Measurements from ENCODE around the gene JUP.

DNA sequence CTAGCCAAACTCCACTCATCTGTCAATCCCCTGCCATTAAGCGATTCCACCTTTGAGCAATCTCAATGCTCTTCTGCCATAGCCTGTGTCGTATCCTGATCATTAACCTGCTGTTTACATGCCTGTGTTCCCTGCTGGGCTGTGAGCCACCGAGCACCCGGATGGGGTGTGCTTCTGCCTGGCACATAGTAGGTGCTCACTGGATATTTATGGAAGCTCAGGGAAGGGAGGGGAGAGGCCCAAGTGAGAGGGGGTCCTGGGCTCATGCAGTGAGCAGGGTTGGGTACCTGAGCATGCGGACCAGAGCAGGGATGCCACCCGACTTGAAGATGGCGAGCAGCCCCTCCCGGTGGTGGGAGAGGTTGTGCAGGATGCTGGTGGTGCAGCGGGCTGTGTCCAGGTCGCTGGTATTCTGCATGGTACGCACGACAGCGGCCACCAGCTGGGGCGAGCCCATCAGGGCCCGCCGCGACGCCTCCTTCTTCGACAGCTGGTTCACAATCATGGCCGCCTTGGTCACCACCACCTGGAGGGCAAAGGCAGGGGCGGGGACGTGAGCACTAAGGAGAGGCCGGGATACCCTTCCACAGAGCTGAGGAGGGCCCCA is 17.7 kb downstream of the JUP start:
- TF ChIP-seq, protein P1, sequence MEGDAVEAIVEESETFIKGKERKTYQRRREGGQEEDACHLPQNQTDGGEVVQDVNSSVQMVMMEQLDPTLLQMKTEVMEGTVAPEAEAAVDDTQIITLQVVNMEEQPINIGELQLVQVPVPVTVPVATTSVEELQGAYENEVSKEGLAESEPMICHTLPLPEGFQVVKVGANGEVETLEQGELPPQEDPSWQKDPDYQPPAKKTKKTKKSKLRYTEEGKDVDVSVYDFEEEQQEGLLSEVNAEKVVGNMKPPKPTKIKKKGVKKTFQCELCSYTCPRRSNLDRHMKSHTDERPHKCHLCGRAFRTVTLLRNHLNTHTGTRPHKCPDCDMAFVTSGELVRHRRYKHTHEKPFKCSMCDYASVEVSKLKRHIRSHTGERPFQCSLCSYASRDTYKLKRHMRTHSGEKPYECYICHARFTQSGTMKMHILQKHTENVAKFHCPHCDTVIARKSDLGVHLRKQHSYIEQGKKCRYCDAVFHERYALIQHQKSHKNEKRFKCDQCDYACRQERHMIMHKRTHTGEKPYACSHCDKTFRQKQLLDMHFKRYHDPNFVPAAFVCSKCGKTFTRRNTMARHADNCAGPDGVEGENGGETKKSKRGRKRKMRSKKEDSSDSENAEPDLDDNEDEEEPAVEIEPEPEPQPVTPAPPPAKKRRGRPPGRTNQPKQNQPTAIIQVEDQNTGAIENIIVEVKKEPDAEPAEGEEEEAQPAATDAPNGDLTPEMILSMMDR (IDR thresholded peaks at IDR 0.05) = no peak
- TF ChIP-seq, protein P2, sequence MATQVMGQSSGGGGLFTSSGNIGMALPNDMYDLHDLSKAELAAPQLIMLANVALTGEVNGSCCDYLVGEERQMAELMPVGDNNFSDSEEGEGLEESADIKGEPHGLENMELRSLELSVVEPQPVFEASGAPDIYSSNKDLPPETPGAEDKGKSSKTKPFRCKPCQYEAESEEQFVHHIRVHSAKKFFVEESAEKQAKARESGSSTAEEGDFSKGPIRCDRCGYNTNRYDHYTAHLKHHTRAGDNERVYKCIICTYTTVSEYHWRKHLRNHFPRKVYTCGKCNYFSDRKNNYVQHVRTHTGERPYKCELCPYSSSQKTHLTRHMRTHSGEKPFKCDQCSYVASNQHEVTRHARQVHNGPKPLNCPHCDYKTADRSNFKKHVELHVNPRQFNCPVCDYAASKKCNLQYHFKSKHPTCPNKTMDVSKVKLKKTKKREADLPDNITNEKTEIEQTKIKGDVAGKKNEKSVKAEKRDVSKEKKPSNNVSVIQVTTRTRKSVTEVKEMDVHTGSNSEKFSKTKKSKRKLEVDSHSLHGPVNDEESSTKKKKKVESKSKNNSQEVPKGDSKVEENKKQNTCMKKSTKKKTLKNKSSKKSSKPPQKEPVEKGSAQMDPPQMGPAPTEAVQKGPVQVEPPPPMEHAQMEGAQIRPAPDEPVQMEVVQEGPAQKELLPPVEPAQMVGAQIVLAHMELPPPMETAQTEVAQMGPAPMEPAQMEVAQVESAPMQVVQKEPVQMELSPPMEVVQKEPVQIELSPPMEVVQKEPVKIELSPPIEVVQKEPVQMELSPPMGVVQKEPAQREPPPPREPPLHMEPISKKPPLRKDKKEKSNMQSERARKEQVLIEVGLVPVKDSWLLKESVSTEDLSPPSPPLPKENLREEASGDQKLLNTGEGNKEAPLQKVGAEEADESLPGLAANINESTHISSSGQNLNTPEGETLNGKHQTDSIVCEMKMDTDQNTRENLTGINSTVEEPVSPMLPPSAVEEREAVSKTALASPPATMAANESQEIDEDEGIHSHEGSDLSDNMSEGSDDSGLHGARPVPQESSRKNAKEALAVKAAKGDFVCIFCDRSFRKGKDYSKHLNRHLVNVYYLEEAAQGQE (IDR thresholded peaks at IDR 0.05; ENCODE audit: insufficient read depth in 1 of 2, low read depth in 2 of 2, low read length in 1 of 2) = no peak
- no peak for TF ChIP-seq POLR2AphosphoS5 (IDR thresholded peaks at IDR 0.05; ENCODE audit: low read depth, low read length)
